HAP-1 (cell line): ENCODE data around the gene CDC42SE2.
A peak's percentile ranks its signal among the peaks of the same experiment; 100 is the strongest.
"Not testable (repeated sequence)": the region's sequence is repeated elsewhere in the genome, so short reads cannot be mapped to it uniquely, and the experiment has no call there.

ENCODE experiments used
- DNase-seq, 2 experiments: peaks; one replicate each; pipeline ENCODE4 v3.0.0-alpha.2; 2016 to 2020; ENCODE audit warnings: low spot score in 2 of 2
- H3K27me3 ChIP-seq: fragments of 250-450 bp; sonication (Bioruptor Pico); 2 replicates; pipeline ENCODE4 v1.5.1; 2020; ENCODE audit warnings: low read depth, mild to moderate bottlenecking, moderate library complexity
- H3K36me3 ChIP-seq: fragments of 250-450 bp; sonication (Bioruptor Pico); replicated peaks from 2 replicates; pipeline ENCODE4 v1.5.1; 2020; ENCODE audit warnings: mild to moderate bottlenecking
- H3K4me1 ChIP-seq: fragments of 250-450 bp; sonication (Bioruptor Pico); 2 replicates; pipeline ENCODE4 v1.5.1; 2020; ENCODE audit warnings: mild to moderate bottlenecking
- H3K4me3 ChIP-seq: fragments of 250-450 bp; sonication (Bioruptor Pico); 2 replicates; pipeline ENCODE4 v1.5.1; 2020; ENCODE audit warnings: mild to moderate bottlenecking, moderate library complexity
- H3K9me3 ChIP-seq: fragments of 250-450 bp; sonication (Bioruptor Pico); 2 replicates; pipeline ENCODE4 v1.5.1; 2020; ENCODE audit warnings: mild to moderate bottlenecking, moderate library complexity
- in situ Hi-C: fragments of 300-500 bp; cut with MboI; formaldehyde crosslinking; loops from 3 replicates; pipeline ENCODE4 v1.14.3; 2020; ENCODE audit warnings: low sequenced_read_pairs, inconsistent platforms, mixed read lengths

Gene CDC42SE2

DNA sequence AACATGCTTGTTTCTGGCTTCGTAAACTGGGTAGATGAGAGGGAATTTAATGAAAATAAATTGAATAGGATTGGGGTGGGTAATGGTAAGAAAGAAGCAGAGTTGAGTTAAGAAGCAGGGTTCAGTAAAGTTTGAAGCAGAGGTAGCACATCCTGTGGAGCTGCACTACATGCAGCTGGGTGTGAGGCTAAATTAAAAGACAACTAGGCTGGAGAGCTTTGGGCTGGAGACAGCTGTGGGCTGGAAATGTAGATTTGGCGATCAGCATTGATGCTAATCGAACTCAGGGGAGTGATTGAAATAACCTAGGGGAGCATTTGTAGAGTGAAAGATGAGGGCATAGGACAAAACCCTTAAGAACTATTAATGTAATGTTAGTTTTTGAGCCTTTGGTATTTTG is 35.6 kb downstream of the CDC42SE2 start:
- Histone ChIP-seq H3K4me3 (no peak overlapping the region), H3K27me3 (no peaks in the 10 kb centered on the region), H3K4me1 (peaks cover 16% of the 10 kb centered on the region), H3K36me3 (no peaks in the 10 kb centered on the region), H3K9me3 (no peaks in the 10 kb centered on the region)
- no peak for DNase-seq
- in situ Hi-C loops: no loop called here

DNA sequence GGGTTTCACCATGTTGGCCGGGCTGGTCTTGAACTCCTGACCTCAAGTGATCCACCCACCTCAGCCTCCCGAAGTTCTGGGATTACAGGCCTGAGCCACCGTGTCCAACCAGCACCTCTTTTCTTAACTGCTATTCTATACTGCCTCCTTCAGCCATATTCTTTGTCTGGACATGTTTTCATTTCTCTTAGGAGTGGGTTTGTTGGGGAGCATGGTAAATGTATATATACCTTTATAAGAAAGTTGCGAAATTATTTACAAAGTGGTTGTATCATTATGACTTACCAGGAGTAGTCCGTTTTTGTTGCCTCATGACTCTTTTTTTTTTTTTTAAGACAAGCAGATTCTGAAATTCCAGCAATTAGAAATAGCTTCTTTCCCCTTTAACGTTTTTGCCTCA is 38.7 kb downstream of the CDC42SE2 start:
- Histone ChIP-seq H3K4me3 (no peak overlapping the region), H3K9me3 (no peaks in the 10 kb centered on the region)
- in situ Hi-C loops: no loop called here

DNA sequence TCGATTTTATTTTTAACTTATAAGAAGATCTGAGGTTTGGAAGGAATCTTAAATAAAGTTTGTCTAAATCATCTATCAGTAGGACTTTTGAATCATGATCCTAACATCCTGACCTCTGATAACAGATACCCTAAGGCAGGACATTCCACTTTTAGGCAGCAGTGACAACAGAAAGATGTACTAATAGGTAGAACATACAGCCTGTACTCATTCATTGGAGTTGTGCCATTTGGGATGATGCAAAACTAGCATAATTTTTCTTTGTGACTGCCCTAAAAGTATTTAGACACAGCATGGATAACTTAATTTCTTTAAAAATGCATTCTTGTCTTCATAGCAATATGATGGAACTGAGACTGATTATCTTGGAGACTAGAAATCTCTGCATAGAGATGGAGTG is 39.7 kb downstream of the CDC42SE2 start:
- Histone ChIP-seq H3K4me3 (no peak overlapping the region), H3K36me3 (no peaks in the 10 kb centered on the region), H3K9me3 (no peaks in the 10 kb centered on the region; the same call in 1 of the 2 replicates), H3K4me1 (peaks cover 13% of the 10 kb centered on the region), H3K27me3 (no peaks in the 10 kb centered on the region)
- in situ Hi-C loops: no loop called here
- no peak for DNase-seq

More for the DNA sequence above, 38.7 kb downstream of the CDC42SE2 start:
- Histone ChIP-seq H3K27me3 (no peaks in the 10 kb centered on the region), H3K4me1 (peaks cover 13% of the 10 kb centered on the region), H3K36me3 (no peaks in the 10 kb centered on the region)
- no peak for DNase-seq

DNA sequence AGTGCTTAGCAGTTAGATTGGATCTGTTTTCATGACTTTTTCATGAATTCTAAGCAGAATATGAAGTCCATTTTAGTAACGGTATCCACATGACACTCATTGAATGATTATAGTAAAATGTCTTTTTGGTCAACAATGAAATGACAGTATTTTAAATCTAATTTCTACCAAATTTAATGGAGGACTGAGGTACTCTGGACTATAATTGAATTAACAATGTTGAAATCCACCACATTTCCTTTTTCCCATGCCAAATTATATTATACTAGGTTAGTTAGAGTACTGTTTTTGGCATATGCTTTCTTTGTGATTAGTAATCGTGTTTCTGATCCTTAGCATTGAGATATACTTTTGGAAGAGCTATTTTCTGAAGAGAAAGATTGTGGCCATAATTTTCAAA is 40.6 kb downstream of the CDC42SE2 start:
- in situ Hi-C loops: no loop called here
- no peaks in the 10 kb centered on the region for H3K36me3 ChIP-seq
- H3K9me3 ChIP-seq: no peaks in the 10 kb centered on the region; the same call in none of the 2 replicates
- peaks cover 13% of the 10 kb centered on the region for H3K4me1 ChIP-seq
- H3K4me3 ChIP-seq: no peak overlapping the region
- no peak for DNase-seq
- H3K27me3 ChIP-seq: no peaks in the 10 kb centered on the region

DNA sequence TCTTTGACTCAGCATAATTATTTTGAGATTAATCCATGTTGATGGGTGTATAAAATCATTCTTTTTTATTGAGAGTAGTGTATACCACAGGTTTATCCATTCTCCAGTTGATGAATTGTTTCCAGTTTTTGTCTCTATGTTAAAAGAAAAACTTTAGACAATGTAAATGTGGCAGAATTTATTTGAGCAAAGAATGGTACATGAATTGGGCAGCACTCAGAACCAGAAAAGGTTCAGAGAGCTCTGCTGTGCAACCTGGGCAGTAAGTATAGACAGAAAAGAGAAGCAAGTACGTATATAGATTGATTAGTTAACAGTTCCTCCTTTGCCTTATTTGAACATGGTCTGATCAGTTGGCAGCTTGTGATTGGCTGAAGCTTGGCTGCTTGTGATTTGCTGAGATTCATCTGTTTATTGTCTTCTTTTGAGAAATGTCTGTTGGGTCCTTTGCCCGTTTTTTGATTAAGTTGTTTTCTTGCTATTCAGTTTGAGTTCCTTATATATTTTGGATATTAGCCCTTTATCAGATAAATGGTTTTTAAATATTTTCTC is 41.4 kb downstream of the CDC42SE2 start:
- Histone ChIP-seq H3K36me3 (no peaks in the 10 kb centered on the region), H3K4me3 (no peak overlapping the region), H3K4me1 (peaks cover 13% of the 10 kb centered on the region), H3K27me3 (no peaks in the 10 kb centered on the region), H3K9me3 (no peaks in the 10 kb centered on the region; the same call in none of the 2 replicates)
- DNase-seq: no peak
- in situ Hi-C loops: no loop called here

DNA sequence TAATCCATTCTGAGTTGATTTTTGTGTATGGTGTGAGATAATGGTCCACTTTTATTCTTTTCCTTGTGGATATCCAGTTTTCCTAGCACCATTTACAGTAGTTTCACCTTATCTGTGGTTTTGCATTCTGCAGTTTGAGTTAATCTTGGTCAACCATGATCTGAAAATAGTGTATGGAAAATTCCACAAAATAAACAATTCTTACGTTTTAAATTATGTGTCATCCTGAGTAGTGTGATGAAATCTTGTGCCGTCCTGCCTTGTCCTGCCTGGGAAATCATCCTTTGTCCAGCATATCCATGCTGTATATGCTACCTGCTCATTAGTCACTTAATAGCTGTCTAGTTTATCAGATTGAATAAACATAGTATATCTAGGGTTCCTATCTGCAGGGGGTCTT is 42.1 kb downstream of the CDC42SE2 start:
- H3K36me3 ChIP-seq: no peaks in the 10 kb centered on the region
- DNase-seq: no peak
- no peaks in the 10 kb centered on the region; the same call in none of the 2 replicates for H3K9me3 ChIP-seq
- H3K27me3 ChIP-seq: no peaks in the 10 kb centered on the region
- in situ Hi-C loops: no loop called here
- peaks cover 13% of the 10 kb centered on the region for H3K4me1 ChIP-seq
- no peak overlapping the region for H3K4me3 ChIP-seq

DNA sequence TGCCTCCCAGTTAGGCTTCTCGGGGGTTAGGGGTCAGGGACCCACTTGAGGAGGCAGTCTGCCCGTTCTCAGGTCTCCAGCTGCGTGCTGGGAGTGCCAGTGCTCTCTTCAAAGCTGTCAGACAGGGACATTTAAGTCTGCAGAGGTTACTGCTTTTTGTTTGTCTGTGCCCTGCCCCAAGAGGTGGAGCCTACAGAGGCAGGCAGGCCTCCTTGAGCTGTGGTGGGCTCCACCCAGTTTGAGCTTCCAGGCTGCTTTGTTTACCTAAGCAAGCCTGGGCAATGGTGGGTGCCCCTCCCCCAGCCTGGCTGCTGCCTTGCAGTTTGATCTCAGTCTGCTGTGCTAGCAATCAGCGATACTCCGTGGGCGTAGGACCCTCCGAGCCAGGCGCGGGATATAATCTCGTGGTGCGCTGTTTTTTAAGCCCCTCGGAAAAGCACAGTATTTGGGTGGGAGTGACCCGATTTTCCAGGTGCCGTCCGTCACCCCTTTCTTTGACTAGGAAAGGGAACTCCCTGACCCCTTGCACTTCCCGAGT is 48.5 kb downstream of the CDC42SE2 start:
- H3K4me1 ChIP-seq: peaks cover 28% of the 10 kb centered on the region
- in situ Hi-C loops, H3K9me3 ChIP-seq, H3K27me3 ChIP-seq, H3K36me3 ChIP-seq: not testable (repeated sequence)
- H3K4me3 ChIP-seq: peak overlapping the region; percentile 24
- peak in 1 of 2 experiments; percentile 86 for DNase-seq

DNA sequence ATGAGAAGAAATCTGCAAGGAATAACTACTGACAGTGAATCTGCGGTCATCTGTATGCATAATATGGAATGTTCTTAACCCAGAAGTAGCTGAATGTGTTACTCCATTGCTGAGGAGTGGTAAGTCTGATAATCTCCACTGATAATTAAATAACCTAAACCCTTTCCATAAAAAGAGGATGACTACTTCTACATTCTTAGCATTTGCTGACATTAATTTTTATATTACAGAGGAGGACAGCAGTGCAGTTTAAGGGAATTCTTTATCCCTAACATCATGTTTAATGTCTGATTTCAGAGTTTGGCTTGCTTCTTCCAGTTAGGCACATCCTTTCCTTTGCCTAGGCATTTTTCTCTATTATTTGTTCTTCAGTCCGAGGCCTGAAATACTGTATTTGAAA is 52.2 kb downstream of the CDC42SE2 start:
- in situ Hi-C loops: no loop called here
- DNase-seq: no peak
- H3K9me3 ChIP-seq: no peaks in the 10 kb centered on the region
- peaks cover 28% of the 10 kb centered on the region for H3K4me1 ChIP-seq
- peaks cover 5% of the 10 kb centered on the region; the same call in 1 of the 2 replicates for H3K36me3 ChIP-seq
- no peak overlapping the region for H3K4me3 ChIP-seq
- H3K27me3 ChIP-seq: no peaks in the 10 kb centered on the region

DNA sequence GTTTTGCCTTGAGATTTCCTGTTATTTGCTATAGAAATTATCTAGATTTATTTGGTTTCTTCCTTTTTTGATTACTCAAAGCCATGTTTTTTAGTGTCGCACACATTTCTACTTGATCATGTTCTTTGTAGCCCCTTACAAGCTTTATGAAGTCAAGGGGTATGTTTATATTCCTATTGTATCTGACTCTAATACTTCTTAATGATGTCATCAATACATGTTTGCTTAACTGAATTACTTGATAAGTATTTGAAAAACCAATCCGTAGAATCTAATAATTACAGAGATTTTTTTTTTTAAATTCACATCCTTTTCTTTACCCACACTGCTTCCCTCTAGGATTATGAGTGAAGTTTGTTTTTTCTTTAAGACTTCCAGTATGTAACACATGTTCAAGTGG is 53.0 kb downstream of the CDC42SE2 start:
- in situ Hi-C loops: no loop called here

DNA sequence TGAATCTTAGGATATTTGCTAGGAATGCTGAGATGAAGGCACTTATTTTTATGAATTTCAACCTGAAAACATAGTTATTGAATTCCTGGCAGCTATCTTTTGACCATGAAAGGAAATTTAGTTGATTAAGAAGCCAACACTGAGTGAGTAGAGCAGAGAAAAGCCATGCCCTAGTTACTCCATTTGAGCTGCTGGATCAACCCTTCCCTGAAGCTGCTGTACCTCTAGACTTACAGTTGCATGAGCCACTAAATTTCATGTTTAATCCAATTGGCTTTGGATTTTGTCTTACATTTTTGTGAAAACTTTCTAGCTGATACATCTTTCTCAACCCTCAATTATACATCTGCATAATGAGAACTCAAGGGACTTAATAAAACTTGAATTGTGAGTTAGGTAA is 54.6 kb downstream of the CDC42SE2 start:
- H3K27me3 ChIP-seq: no peaks in the 10 kb centered on the region
- in situ Hi-C loops: no loop called here
- H3K36me3 ChIP-seq: peaks cover 5% of the 10 kb centered on the region; the same call in 1 of the 2 replicates
- DNase-seq: no peak
- peaks cover 31% of the 10 kb centered on the region for H3K4me1 ChIP-seq
- H3K4me3 ChIP-seq: no peak overlapping the region
- no peaks in the 10 kb centered on the region for H3K9me3 ChIP-seq

More for the DNA sequence above, 53.0 kb downstream of the CDC42SE2 start:
- H3K27me3 ChIP-seq: no peaks in the 10 kb centered on the region
- DNase-seq: no peak
- peaks cover 25% of the 10 kb centered on the region for H3K4me1 ChIP-seq
- H3K9me3 ChIP-seq: no peaks in the 10 kb centered on the region
- H3K36me3 ChIP-seq: peaks cover 5% of the 10 kb centered on the region; the same call in 1 of the 2 replicates
- no peak overlapping the region for H3K4me3 ChIP-seq

DNA sequence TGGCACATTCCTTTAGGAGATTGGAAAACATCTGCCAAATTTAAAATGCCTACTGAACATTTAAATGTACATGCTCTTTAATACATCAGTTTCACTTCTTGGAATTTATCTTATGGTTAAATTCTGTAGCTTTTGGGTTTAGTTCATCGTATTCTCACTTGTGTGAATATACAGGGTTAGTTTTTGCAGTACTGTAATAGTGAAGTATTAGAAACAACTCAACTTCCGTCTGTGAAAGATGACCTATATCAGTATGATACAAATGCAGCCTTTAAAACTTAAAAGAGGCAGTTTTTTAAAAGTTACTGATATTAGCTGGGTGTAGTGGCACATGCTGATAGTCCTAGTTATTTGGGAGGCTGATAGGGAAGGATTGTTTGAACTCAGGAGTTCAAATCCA is 57.2 kb downstream of the CDC42SE2 start:
- in situ Hi-C loops: no loop called here
- DNase-seq: no peak
- Histone ChIP-seq H3K27me3 (no peaks in the 10 kb centered on the region), H3K4me1 (peaks cover 29% of the 10 kb centered on the region), H3K36me3 (peaks cover 5% of the 10 kb centered on the region; the same call in 1 of the 2 replicates), H3K4me3 (no peak overlapping the region), H3K9me3 (no peaks in the 10 kb centered on the region)

DNA sequence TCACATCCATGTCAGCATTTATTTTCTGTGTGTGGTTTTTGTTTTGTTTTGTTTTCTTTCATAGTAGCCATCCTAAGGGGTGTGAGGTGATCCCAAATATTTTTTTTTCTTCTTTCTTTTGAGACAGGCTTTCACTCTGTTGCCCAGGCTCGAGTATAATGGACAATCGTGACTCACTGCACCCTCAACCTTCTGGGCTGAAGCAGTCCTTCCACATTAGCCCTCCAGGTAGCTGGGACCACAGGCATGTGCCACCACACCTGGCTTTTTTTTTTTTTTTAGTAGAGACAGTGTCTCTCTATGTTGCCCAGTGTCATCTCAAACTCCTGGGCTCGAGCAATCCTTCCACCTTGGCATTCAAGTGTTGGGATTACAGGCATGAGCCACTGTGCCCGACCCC is 59.1 kb downstream of the CDC42SE2 start:
- in situ Hi-C loops: no loop called here

DNA sequence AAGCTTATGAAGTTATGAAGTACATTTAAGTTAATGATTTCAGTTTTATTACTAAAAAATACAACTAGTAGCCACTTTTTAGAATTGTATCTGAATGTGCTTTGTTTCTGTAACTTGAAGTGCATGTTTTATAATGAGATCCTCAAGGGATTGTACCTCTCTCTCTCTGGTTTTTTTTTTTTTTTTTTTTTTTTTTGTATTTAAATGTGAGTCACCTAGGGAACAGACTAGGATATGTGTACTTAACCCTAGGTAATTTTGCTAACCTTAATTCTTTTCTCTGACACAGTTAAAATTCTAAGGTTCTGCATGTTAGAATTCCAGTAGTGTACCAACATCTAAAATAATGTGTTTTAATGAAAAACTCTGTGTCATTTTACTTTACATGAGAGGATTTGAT is 59.5 kb downstream of the CDC42SE2 start:
- Histone ChIP-seq H3K4me3 (no peak overlapping the region), H3K27me3 (no peaks in the 10 kb centered on the region), H3K4me1 (peaks cover 28% of the 10 kb centered on the region), H3K9me3 (no peaks in the 10 kb centered on the region), H3K36me3 (peaks cover 5% of the 10 kb centered on the region; the same call in 1 of the 2 replicates)
- peak in 1 of 2 experiments; percentile 17 for DNase-seq
- in situ Hi-C loops: no loop called here

More for the DNA sequence above, 59.1 kb downstream of the CDC42SE2 start:
- peaks cover 28% of the 10 kb centered on the region for H3K4me1 ChIP-seq
- H3K27me3 ChIP-seq: no peaks in the 10 kb centered on the region
- DNase-seq: no peak
- peaks cover 5% of the 10 kb centered on the region; the same call in 1 of the 2 replicates for H3K36me3 ChIP-seq
- H3K4me3 ChIP-seq: no peak overlapping the region
- H3K9me3 ChIP-seq: no peaks in the 10 kb centered on the region

DNA sequence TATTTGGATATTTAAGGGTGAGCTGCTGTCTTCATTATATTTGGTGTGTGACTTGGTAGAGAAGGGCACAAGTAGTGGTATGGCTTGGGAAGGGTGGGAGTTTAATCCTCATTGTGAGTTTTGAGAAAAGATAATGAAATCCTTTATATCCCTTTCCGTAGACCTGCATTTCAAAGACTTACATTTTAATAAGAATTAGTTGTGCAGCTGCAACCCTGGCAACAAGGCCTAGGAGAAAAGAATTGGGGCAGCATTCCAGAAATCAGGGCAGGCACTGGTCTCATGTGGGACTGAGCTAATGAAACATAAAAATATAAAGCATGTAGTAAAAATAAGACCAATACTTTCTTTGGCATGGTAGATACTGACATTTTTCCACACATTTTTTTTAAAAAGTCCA is 60.5 kb downstream of the CDC42SE2 start:
- no peaks in the 10 kb centered on the region for H3K9me3 ChIP-seq
- no peaks in the 10 kb centered on the region for H3K27me3 ChIP-seq
- no peak overlapping the region for H3K4me3 ChIP-seq
- peaks cover 28% of the 10 kb centered on the region for H3K4me1 ChIP-seq
- peaks cover 2% of the 10 kb centered on the region; the same call in 1 of the 2 replicates for H3K36me3 ChIP-seq
- DNase-seq: peak; percentile 85 to 98
- in situ Hi-C loops: no loop called here
